Astrocyte (in vitro differentiated cells and primary cell): ENCODE measurements around the gene FDPS. TPM values are rescaled to one million over a fixed set of nuclear protein-coding genes. Genes with fewer than 3 reads are reported as not detected.

Experiments used
- DNase-seq: peaks from one replicate; pipeline ENCODE4 v3.0.0-alpha.2; 2010; ENCODE audit warnings: low read depth
- FAIRE-seq: peaks from 2 replicates; lab custom pipeline; 2011; peaks lifted over from hg19 to GRCh38; lab: Jason Lieb, UNC
- H2AFZ ChIP-seq: 2 replicates; pipeline ENCODE4 v1.6.0; 2012; ENCODE audit warnings: low read depth, low read length, inconsistent platforms
- H3K27ac ChIP-seq: 2 replicates; pipeline ENCODE4 v1.5.1; 2011; ENCODE audit warnings: low read depth, low read length, inconsistent platforms
- H3K27me3 ChIP-seq: 2 replicates; pipeline ENCODE4 v1.6.0; 2011; ENCODE audit warnings: low read length, inconsistent platforms; ENCODE audit not compliant: insufficient read depth
- H3K36me3 ChIP-seq: 2 replicates; pipeline ENCODE4 v1.5.1; 2011; ENCODE audit warnings: low read length, inconsistent platforms; ENCODE audit not compliant: insufficient read depth
- H3K4me1 ChIP-seq: 2 replicates; pipeline ENCODE4 v1.5.1; 2011; ENCODE audit warnings: low read length, inconsistent platforms; ENCODE audit not compliant: insufficient read depth
- H3K4me2 ChIP-seq: 2 replicates; pipeline ENCODE4 v1.6.0; 2012; ENCODE audit warnings: low read length, inconsistent platforms
- H3K4me3 ChIP-seq: 2 replicates; pipeline ENCODE4 v1.5.1; 2011; ENCODE audit warnings: low read depth, mild to moderate bottlenecking, low read length, inconsistent platforms; ENCODE audit not compliant: insufficient read depth
- H3K79me2 ChIP-seq: 2 replicates; pipeline ENCODE4 v1.6.0; 2012; ENCODE audit warnings: mild to moderate bottlenecking, low read length, inconsistent platforms; ENCODE audit not compliant: insufficient read depth
- H3K9ac ChIP-seq: 2 replicates; pipeline ENCODE4 v1.6.0; 2012; ENCODE audit warnings: mild to moderate bottlenecking, low read length, inconsistent platforms
- H3K9me3 ChIP-seq: 2 replicates; pipeline ENCODE4 v1.5.1; 2012; ENCODE audit warnings: low read depth, mild to moderate bottlenecking, low read length, inconsistent platforms; ENCODE audit not compliant: insufficient read depth
- H4K20me1 ChIP-seq: 2 replicates; pipeline ENCODE4 v1.6.0; 2012; ENCODE audit warnings: low read length, inconsistent platforms; ENCODE audit not compliant: insufficient read depth
- H3K27ac Mint-ChIP-seq: one replicate; pipeline ENCODE4 v1.8.0; 2021; ENCODE audit warnings: mild to moderate bottlenecking, mixed read lengths; ENCODE audit not compliant: unreplicated experiment
- H3K27me3 Mint-ChIP-seq: one replicate; pipeline ENCODE4 v1.8.0; 2021; ENCODE audit warnings: low read depth, mixed read lengths; ENCODE audit not compliant: unreplicated experiment
- H3K36me3 Mint-ChIP-seq: one replicate; pipeline ENCODE4 v1.8.0; 2021; ENCODE audit warnings: low read depth, mixed read lengths; ENCODE audit not compliant: unreplicated experiment
- H3K4me1 Mint-ChIP-seq: one replicate; pipeline ENCODE4 v1.8.0; 2021; ENCODE audit warnings: low read depth, mixed read lengths; ENCODE audit not compliant: unreplicated experiment
- H3K4me3 Mint-ChIP-seq: one replicate; pipeline ENCODE4 v1.8.0; 2021; ENCODE audit warnings: mild to moderate bottlenecking, moderate library complexity, mixed read lengths; ENCODE audit not compliant: unreplicated experiment
- H3K9me3 Mint-ChIP-seq: one replicate; pipeline ENCODE4 v1.8.0; 2021; ENCODE audit warnings: mild to moderate bottlenecking, mixed read lengths; ENCODE audit not compliant: unreplicated experiment
- EZH2 ChIP-seq: IDR thresholded peaks from 2 replicates; pipeline ENCODE4 v1.6.1; 2012; ENCODE audit warnings: mild to moderate bottlenecking, low read length, inconsistent platforms; ENCODE audit not compliant: insufficient read depth
- total RNA-seq: library from RNA; stranded (reverse); gene quantifications from 2 replicates; pipeline ENCODE4 v1.2.1, GENCODE V29; 2021
- TF ChIP-seq, protein P1 (sequence below): IDR thresholded peaks from 2 replicates; pipeline ENCODE4 v1.5.1; 2011; ENCODE audit warnings: low read depth, mild to moderate bottlenecking, inconsistent platforms, low read length, moderate library complexity; ENCODE audit not compliant: insufficient read depth

FDPS gene
- total RNA-seq, 1 donor from 2014 or later, result 217 TPM

DNA sequence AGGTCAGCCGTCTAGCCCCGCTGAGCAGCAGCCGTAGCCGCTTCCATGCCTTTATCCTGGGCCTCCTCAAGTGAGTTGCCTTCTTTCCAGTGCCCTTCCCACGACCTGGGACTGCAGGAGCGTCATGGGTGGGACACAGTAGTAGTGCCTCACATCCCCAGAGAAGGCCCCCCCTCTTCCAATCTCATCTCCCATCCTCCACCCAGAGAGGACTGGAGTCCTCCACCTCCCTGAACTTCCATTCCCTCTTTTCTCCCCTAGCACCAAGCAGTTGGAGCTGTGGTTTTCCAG is 16.9 kb downstream of the FDPS start:
- no peaks in the 10 kb centered on the region for H3K27me3 ChIP-seq
- Mint-ChIP-seq H3K4me3 (peak overlapping the region; percentile 91), H3K9me3 (no peaks in the 10 kb centered on the region), H3K36me3 (peaks cover 8% of the 10 kb centered on the region), H3K27ac (peak overlapping the region; percentile 58), H3K27me3 (no peaks in the 10 kb centered on the region), H3K4me1 (peaks cover 14% of the 10 kb centered on the region)
- peak overlapping the region; percentile 80 for H3K4me3 ChIP-seq
- DNase-seq (no peak), FAIRE-seq (no peak)
- peak overlapping the region; percentile 5 for H3K27ac ChIP-seq
- peaks cover 29% of the 10 kb centered on the region for H3K4me1 ChIP-seq
- TF ChIP-seq EZH2, result no peak
- TF ChIP-seq, protein P1, sequence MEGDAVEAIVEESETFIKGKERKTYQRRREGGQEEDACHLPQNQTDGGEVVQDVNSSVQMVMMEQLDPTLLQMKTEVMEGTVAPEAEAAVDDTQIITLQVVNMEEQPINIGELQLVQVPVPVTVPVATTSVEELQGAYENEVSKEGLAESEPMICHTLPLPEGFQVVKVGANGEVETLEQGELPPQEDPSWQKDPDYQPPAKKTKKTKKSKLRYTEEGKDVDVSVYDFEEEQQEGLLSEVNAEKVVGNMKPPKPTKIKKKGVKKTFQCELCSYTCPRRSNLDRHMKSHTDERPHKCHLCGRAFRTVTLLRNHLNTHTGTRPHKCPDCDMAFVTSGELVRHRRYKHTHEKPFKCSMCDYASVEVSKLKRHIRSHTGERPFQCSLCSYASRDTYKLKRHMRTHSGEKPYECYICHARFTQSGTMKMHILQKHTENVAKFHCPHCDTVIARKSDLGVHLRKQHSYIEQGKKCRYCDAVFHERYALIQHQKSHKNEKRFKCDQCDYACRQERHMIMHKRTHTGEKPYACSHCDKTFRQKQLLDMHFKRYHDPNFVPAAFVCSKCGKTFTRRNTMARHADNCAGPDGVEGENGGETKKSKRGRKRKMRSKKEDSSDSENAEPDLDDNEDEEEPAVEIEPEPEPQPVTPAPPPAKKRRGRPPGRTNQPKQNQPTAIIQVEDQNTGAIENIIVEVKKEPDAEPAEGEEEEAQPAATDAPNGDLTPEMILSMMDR, result no peak
- peaks cover 6% of the 10 kb centered on the region for H3K36me3 ChIP-seq
- H4K20me1 ChIP-seq, result peaks cover 47% of the 10 kb centered on the region
- H3K9ac ChIP-seq, result peak overlapping the region; percentile 85
- no peak overlapping the region for H2AFZ ChIP-seq
- peaks cover 40% of the 10 kb centered on the region for H3K79me2 ChIP-seq
- no peaks in the 10 kb centered on the region for H3K9me3 ChIP-seq
- H3K4me2 ChIP-seq, result peak overlapping the region; percentile 99

DNA sequence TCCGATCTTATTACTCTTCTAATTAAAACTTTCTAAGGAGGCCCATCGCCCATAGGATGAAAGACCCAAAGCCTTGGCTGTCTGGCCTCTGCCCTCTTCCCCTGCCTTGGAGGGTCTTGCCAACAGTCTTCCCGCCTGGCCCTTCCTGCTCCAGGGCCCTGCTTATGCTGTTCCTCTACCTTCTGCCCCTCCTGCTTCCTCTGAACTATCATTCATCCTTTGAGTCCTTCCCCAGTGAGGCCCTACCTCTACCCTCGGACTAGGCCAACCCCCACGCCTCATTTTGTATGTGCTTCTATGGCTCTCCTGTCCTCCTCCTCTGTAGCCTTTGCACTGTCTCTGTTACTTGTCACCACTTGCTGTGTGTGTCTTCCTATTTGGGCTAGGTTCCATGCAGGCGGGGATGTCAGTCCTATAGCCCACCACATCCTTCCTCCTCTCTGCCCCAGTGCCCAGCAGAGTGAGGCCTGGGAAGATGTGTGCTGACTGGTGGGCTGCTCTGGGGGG is 17.4 kb downstream of the FDPS start:
- DNase-seq (no peak), FAIRE-seq (no peak)
- Histone ChIP-seq H3K9ac (peak overlapping the region; percentile 85), H3K4me1 (peaks cover 23% of the 10 kb centered on the region), H2AFZ (no peak overlapping the region), H4K20me1 (peaks cover 47% of the 10 kb centered on the region), H3K4me3 (no peak overlapping the region), H3K79me2 (peaks cover 36% of the 10 kb centered on the region), H3K27me3 (no peaks in the 10 kb centered on the region), H3K4me2 (peak overlapping the region; percentile 99), H3K9me3 (no peaks in the 10 kb centered on the region), H3K36me3 (peaks cover 11% of the 10 kb centered on the region), H3K27ac (no peak overlapping the region)
- Mint-ChIP-seq H3K27ac (peak overlapping the region; percentile 68), H3K4me3 (peak overlapping the region; percentile 91), H3K9me3 (no peaks in the 10 kb centered on the region), H3K27me3 (no peaks in the 10 kb centered on the region), H3K36me3 (peaks cover 8% of the 10 kb centered on the region), H3K4me1 (peaks cover 14% of the 10 kb centered on the region)
- no peak for TF ChIP-seq EZH2
- TF ChIP-seq, protein P1, result no peak

DNA sequence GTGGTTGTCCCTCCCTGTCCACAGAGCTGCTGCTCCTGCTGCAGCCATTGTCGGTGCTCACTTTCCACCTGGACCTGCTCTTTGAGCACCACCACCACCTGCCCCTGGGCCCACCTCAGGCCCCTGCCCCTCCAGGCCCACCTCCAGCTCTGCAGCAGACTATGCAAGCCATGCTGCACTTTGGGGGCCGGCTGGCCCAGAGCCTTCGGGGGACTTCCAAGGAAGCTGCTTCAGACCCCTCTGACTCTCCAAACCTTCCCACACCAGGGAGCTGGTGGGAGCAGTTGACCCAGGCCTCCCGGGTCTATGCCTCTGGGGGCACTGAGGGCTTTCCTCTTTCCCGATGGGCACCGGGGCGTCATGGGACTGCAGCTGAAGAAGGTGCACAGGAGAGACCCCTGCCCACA is 18.0 kb downstream of the FDPS start:
- TF ChIP-seq EZH2, result no peak
- TF ChIP-seq, protein P1, result no peak
- Histone ChIP-seq H3K27ac (no peak overlapping the region), H3K9me3 (no peaks in the 10 kb centered on the region), H4K20me1 (peaks cover 43% of the 10 kb centered on the region), H3K79me2 (peaks cover 31% of the 10 kb centered on the region), H3K36me3 (peaks cover 16% of the 10 kb centered on the region), H3K4me2 (no peak overlapping the region), H3K4me1 (peaks cover 18% of the 10 kb centered on the region), H3K4me3 (no peak overlapping the region), H2AFZ (no peak overlapping the region), H3K9ac (no peak overlapping the region), H3K27me3 (no peaks in the 10 kb centered on the region)
- Mint-ChIP-seq H3K4me1 (peaks cover 11% of the 10 kb centered on the region), H3K4me3 (no peak overlapping the region), H3K27ac (no peak overlapping the region), H3K36me3 (peaks cover 10% of the 10 kb centered on the region), H3K9me3 (no peaks in the 10 kb centered on the region), H3K27me3 (no peaks in the 10 kb centered on the region)
- DNase-seq (no peak), FAIRE-seq (no peak)
